ENCODE measurements around the gene ELMOD1.
"Not testable (repeated sequence)": the region's sequence is repeated elsewhere in the genome, so short reads cannot be mapped to it uniquely, and the experiment has no call there.

Gene ELMOD1
- total RNA-seq, result 0.04 to 0.05 reads per million in 2 donors

DNA sequence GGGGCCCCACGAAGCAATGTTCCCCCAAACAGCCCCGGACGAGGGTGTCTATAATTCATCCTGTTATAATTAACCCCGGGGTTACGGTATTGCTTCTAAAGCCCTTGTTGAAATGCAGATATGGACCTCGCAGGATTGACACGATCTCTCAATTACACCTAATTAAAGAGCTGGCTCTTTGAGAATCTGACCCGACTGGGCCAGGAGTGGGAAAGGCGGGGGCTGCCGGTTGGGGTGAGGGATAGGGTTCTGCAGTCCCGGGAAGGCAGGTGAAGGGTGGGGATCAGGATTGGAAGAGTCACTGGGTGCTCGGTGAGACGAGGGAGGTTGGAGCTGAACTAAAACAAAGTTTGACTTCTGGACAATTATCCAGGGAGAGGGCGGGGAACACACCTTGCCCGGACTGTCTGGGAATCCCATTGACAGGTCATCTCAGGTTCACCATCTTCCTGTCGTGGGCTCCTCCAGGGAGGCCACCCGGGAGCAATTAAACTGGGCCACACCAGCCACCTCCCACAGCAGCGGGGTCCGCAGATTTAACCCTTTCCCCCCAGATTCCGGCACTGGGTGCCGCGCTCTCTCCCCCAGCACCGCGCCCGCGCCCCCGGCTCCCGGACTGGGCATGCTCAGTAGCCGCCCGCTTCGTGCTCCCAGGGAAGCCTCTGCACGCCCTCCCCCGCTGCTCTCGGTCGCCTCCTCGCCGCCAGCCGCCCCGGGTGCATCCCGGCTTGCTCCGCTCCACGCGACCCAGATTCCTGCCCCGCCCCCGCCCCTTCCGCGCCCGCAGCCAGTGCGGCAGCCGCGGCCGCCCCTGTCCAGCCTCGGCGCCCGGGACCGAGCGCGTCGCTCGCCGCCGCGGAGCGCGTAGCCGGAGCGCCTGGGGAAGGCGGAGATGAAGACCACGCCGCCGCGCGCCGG is at the start of gene ELMOD1:
Gene ELMOD1, plus strand, starts transcription at position 688 of the 918 bp plus-strand sequence. CDS start 27,043 bp downstream, outside the sequence.
- DNase-seq, result peak; percentile 18

- DNase-seq, result no peak
These were observed 45.8 kb upstream of the ELMOD1 start for GRCh38 chr11:107545101-107545514.

DNA sequence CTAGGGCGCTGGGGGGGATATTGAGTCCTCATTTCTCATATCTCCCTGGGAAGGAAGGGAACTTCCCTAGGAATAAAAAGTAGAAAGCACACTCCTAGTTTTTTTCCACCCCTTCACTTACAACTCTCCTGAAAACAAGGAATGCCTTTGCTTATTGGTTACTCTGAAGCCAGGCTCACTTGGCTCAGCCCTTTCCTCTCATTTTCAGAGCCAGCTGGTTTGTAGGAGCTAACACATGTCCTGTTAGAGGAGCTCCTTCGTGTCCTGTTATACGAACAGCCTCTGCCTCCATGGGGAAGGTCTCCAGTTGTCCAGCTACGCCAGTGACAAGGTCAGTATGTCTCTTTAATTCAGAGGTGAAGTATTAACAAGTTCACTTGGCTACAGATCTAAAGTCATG is 43.0 kb upstream of the ELMOD1 start:
- no peak for DNase-seq

DNA sequence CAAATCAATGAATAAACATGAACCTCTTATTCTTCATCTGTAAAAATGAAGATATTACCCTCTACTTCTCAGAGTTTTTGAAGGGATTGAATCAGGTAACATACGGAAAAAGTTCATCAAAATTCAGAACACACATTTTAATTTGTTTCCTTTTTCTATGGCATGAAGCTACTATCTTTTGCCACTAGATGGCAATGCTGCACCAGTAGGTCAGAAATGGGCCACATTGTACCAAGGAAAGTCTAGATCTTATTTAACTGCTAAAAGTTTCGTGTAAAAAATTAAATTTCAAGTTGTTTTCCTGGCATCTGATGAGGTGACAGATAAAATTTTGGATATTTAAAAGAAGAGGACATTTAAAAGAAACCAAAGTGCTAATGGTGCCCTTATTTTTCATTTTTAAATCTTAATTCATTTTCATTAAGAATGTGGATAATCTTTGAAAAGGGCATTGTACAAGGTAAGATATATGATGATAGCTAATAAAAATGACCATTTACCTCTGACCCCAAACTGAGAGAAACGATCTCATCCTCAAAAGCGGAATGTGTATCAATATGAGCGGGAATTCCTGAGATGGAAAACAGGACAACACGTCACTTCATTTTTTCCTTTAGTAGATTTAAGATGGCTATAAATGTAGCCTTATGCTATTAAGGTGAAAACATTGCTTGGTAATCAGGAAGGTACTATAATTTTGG is 41.5 kb upstream of the ELMOD1 start:
- no peak for DNase-seq

- no peak for DNase-seq
These were observed 41.0 kb upstream of the ELMOD1 start for GRCh38 chr11:107549954-107550285.

DNA sequence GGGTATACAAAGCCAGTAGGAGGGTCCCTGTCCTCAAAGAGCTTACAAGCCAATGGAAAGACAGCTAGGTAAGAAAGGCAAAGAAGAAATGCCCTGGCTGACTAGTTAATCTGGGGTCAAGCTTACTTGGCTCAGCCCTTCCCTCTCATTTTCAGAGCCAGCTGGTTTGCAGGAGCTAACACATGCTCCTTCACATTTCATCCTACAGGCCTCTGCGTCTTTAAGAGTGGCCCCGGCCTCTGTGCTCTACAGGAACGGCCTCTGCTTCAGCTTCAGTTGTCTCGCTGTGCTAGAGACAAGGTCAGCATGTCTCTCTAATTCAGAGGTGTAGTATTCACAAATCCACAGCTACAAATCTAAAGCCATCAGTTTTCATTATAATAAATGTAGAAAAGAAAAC is 40.6 kb upstream of the ELMOD1 start:
- DNase-seq, result no peak

- no peak for DNase-seq
These were observed 29.3 kb upstream of the ELMOD1 start for GRCh38 chr11:107561688-107562087.

DNA sequence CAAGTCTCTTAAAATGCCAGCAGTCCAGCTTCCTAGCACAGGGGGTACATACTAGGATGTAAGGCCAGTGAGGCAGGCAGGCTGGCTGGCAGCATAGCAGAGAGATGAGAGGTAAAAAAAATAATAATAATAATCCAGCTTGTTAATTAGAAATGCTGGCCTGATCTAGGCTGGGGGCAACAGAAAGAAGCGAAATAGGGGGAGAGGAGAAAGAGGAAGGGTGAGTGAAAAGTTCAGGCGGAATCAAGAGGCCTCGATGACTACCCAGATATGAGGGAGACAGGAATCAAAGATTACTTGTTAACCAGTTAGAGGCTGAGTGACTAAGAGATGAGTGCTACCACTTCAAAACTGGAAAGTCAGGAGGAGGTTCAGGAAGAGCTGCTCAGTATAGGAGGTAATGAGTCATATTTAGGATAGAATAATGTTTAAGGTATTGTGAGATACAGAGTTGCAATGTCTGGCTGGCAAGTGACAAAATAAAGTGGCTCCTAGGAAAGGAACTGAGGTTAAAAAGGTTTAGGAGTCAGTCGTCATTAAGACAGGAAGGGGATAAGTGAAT is 28.2 kb upstream of the ELMOD1 start:
- DNase-seq, result no peak

DNA sequence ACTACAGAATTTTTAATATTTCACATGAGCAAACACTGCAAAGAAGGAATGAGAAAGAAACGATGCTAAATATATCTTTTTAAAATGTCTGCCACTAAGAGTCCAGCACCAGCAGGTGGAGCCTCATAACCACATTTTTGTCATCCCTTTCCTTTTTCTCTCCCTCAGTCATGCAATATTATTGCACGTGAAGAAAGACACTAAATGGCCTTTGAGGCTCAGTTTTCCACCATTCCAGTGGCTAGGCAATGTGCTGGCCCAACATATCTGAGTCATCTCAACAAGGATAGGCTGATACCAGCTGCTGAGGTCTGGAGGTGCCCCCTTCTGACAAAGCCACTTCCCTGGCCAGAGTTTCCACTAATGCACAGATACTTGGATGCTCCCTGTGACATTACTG is 27.2 kb upstream of the ELMOD1 start:
- DNase-seq, result no peak

- no peak for DNase-seq
These were observed 26.1 kb upstream of the ELMOD1 start for GRCh38 chr11:107564877-107565218.

DNA sequence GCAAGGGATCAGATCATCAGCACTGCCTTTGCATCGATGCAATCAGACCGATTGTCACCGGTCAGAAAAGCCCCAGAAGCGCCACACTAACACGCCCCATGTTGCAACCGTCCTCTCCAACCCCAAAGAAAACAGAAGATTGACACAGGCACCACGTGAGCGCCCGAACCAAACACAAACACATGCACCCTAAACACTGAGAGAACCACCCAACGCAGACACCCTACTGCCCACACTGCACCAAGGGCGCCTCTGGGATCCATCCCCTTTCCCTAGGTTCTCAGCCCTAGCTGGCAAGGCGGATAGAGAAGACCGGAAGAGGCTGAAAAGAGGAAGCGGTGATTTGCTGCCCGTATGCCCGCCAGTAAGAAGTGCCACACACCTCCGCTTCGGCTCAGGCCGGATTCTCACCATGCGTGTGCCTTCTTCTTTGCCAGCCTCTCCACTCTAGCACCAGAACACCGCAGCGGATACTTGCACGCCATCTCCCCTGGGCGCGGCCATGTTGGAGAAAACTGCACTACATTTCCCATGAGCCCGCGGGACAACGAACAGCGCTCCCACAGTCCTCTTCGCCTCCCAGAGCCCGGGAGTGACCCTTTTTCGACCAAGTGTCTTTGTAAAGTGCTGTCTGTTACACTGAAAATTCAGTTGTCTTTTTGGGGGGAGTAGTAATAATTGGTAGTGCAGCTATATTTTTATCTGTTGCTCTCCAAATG is 25.6 kb upstream of the ELMOD1 start, which contains the start of gene ALKBH8:
Gene ALKBH8, minus strand, starts transcription at position 517 of the 719 bp plus-strand sequence. CDS start 4,842 bp downstream, outside the sequence.
- DNase-seq, result peak; percentile 27

DNA sequence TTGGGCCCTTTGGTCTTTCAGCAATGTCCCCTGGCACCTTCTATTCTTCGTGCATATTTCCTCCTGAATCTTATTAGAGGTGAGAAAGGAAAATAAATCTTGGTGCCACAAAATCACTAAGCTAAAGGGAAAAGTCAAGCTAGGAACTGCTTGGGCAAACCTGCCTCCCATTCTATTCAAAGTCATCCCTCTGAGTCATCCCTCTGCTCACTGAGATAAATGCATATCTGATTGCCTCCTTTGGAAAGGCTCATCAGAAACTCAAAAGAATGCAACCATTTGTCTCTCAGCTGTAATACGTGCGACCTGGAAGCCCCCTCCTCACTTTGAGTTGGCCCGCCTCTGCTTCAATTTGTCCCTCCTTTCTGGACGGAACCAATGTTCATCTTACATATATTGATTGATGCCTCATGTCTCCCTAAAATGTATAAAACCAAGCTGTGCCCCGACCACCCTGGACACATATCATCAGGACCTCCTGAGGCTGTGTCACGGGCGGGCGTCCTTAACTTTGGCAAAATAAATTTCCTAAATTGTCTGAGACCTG is 24.9 kb upstream of the ELMOD1 start:
- DNase-seq, result not testable (repeated sequence)

- no peak for DNase-seq
These were observed 24.4 kb upstream of the ELMOD1 start for GRCh38 chr11:107566569-107566968.

- no peak for DNase-seq
These were observed 23.1 kb upstream of the ELMOD1 start for GRCh38 chr11:107567739-107568335.

GRCh38 chr11:107570015-107570414 is 20.9 kb upstream of the ELMOD1 start:
- no peak for DNase-seq

- no peak for DNase-seq
These were observed 17.5 kb upstream of the ELMOD1 start for GRCh38 chr11:107573438-107573837.

- not testable (repeated sequence) for DNase-seq
These were observed 14.2 kb upstream of the ELMOD1 start for GRCh38 chr11:107576497-107577345.

GRCh38 chr11:107577346-107577711 is 13.6 kb upstream of the ELMOD1 start:
- DNase-seq, result no peak

- DNase-seq, result not testable (repeated sequence)
These were observed 11.8 kb upstream of the ELMOD1 start for GRCh38 chr11:107579169-107579568.

- DNase-seq, result no peak
These were observed 9.8 kb upstream of the ELMOD1 start for GRCh38 chr11:107581147-107581546.

DNA sequence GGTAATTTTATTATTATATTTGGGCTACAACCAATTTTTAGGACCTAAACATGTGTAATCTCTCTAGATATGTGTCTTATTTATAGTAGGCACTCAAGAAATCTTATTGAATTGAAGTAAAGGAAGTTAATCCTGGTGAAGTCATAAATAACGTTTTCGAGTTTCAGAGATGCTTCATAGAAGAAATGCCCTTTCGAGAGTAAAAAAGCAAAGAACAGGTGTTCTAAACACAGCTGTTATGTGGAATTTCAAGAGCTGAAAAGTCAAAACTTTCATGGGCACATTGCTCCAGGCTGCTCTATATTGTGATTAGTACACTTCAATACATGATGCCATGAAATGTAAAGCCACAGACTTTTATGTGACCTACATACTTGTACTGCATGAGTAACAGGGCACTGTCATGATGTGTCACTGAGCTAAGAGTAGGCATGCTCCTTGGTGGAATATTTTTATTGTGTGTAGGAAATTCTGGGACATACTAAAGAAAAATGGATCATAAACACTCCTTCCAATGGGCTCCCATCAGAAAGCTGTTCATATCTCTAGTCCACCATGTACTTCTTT is 7.2 kb upstream of the ELMOD1 start:
- no peak for DNase-seq

Measured in activated gamma-delta T cell (primary cell).